Sigmoid colon (tissue), 4 donors: Measurements from ENCODE around the gene KRTAP10-5.

Source experiments
- EP300 ChIP-seq, 4 donors: sonication (generic); formaldehyde crosslinking; IDR thresholded peaks; one replicate each; pipeline ENCODE4 v1.6.1; 2017; ENCODE audit warnings: antibody characterized with exemption in 4 of 4
- POLR2A ChIP-seq, 2 donors: fragments of 450-650 bp; IDR thresholded peaks; one replicate each; pipeline ENCODE4 v1.6.1; 2016; ENCODE audit warnings: antibody characterized with exemption in 2 of 2, mild to moderate bottlenecking in 2 of 2, moderate library complexity in 2 of 2
- POLR2AphosphoS5 ChIP-seq, 4 donors: sonication (generic); formaldehyde crosslinking; IDR thresholded peaks; one replicate each; pipeline ENCODE4 v1.6.1; 2017; ENCODE audit warnings: antibody characterized with exemption in 4 of 4
- TF ChIP-seq, protein P1 (sequence below), 4 experiments: fragments of 450-650 bp in 3 of 4; fragments of 200-600 bp in 1 of 4; IDR thresholded peaks; one replicate each; pipeline ENCODE4 v1.5.1; 2016 to 2019; ENCODE audit warnings: antibody characterized with exemption in 4 of 4, mild to moderate bottlenecking in 3 of 4, moderate library complexity in 2 of 4

DNA sequence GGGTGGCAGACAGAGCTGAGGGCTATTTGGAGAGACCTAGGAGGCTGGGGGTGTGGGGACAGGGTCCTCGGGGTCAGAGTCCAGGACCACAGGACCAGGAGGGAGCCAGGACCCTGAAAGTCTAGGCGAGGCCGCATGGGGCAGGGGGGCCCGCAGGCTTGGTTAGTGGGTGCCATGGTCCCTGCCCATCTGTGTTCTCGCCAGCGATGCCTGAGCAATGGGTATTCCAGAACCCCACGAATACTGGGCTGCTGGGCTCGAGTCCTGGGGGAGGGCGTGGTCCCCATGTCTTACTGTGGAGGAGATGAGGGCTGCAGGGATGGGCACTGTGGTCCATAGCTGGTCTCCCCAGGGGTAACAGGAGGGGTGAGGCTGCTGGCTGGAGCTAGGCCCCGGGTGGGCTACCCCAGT lies 9.9 kb upstream of the KRTAP10-5 start:
- TF ChIP-seq POLR2A (IDR thresholded peaks at IDR 0.05): no peak
- TF ChIP-seq, protein P1, sequence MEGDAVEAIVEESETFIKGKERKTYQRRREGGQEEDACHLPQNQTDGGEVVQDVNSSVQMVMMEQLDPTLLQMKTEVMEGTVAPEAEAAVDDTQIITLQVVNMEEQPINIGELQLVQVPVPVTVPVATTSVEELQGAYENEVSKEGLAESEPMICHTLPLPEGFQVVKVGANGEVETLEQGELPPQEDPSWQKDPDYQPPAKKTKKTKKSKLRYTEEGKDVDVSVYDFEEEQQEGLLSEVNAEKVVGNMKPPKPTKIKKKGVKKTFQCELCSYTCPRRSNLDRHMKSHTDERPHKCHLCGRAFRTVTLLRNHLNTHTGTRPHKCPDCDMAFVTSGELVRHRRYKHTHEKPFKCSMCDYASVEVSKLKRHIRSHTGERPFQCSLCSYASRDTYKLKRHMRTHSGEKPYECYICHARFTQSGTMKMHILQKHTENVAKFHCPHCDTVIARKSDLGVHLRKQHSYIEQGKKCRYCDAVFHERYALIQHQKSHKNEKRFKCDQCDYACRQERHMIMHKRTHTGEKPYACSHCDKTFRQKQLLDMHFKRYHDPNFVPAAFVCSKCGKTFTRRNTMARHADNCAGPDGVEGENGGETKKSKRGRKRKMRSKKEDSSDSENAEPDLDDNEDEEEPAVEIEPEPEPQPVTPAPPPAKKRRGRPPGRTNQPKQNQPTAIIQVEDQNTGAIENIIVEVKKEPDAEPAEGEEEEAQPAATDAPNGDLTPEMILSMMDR (IDR thresholded peaks at IDR 0.05): no peak
- no peak for TF ChIP-seq POLR2AphosphoS5 (IDR thresholded peaks at IDR 0.05)
- TF ChIP-seq EP300 (IDR thresholded peaks at IDR 0.05): no peak
